Mesenchymal stem cell (in vitro differentiated cells and primary cell): ENCODE measurements around the gene CAMK2D.

ENCODE experiments used
- DNase-seq: peaks from one replicate; pipeline ENCODE4 v3.0.0-alpha.2; 2013
- H2AFZ ChIP-seq: one replicate; pipeline ENCODE4 v1.6.1; 2013; ENCODE audit warnings: low read depth, mild to moderate bottlenecking, control low read depth, inconsistent platforms, low read length, moderate library complexity
- H2AK5ac ChIP-seq: 2 replicates; pipeline ENCODE4 v1.6.1; 2013; ENCODE audit warnings: low read length, moderate library complexity, mild to moderate bottlenecking, inconsistent platforms; ENCODE audit not compliant: severe bottlenecking
- H2BK120ac ChIP-seq: one replicate; pipeline ENCODE4 v1.6.1; 2013; ENCODE audit warnings: low read depth, mild to moderate bottlenecking, inconsistent platforms, low read length, moderate library complexity
- H2BK12ac ChIP-seq, 2 experiments: one replicate each; pipeline ENCODE4 v1.6.1; 2013; ENCODE audit warnings: inconsistent platforms in 2 of 2, low read length in 2 of 2, mild to moderate bottlenecking in 2 of 2, moderate library complexity in 2 of 2, control low read depth in 1 of 2
- H2BK15ac ChIP-seq: one replicate; pipeline ENCODE4 v1.6.1; 2013; ENCODE audit warnings: mild to moderate bottlenecking, low read depth, inconsistent platforms; ENCODE audit not compliant: poor library complexity, severe bottlenecking
- H2BK5ac ChIP-seq: 2 replicates; pipeline ENCODE4 v1.6.1; 2013; ENCODE audit warnings: low read depth, mild to moderate bottlenecking, low read length, control low read depth, inconsistent platforms; ENCODE audit not compliant: poor library complexity, severe bottlenecking
- H3K14ac ChIP-seq, 2 experiments: one replicate each; pipeline ENCODE4 v1.6.1; 2013; ENCODE audit warnings: inconsistent platforms in 2 of 2, low read length in 2 of 2, control low read depth in 1 of 2, mild to moderate bottlenecking in 1 of 2, moderate library complexity in 1 of 2
- H3K18ac ChIP-seq, 2 experiments: one replicate each; pipeline ENCODE4 v1.6.1; 2013; ENCODE audit warnings: inconsistent platforms in 2 of 2, low read length in 2 of 2, control low read depth in 1 of 2, low read depth in 1 of 2, mild to moderate bottlenecking in 1 of 2
- H3K23ac ChIP-seq, 2 experiments: one replicate each; pipeline ENCODE4 v1.6.1; 2013; ENCODE audit warnings: inconsistent platforms in 2 of 2, low read length in 2 of 2, mild to moderate bottlenecking in 2 of 2, moderate library complexity in 2 of 2, control low read depth in 1 of 2
- H3K27ac ChIP-seq: 2 replicates; pipeline ENCODE4 v1.5.1; 2013; ENCODE audit warnings: mild to moderate bottlenecking, moderate library complexity, low read length, control low read depth, inconsistent platforms; ENCODE audit not compliant: poor library complexity, severe bottlenecking
- H3K27me3 ChIP-seq, 2 experiments: 2 replicates each; pipeline versions ENCODE4 v1.6.1 to v1.7.0; 2013; ENCODE audit warnings: low read length in 2 of 2, mild to moderate bottlenecking in 2 of 2, moderate library complexity in 2 of 2, control low read depth in 1 of 2, inconsistent platforms in 1 of 2; ENCODE audit not compliant: control insufficient read depth in 1 of 2, insufficient read depth in 1 of 2
- H3K36me3 ChIP-seq, 2 experiments: 2 replicates each; pipeline versions ENCODE4 v1.6.1 to v1.7.0; 2013; ENCODE audit warnings: low read length in 2 of 2, control low read depth in 1 of 2, inconsistent platforms in 1 of 2, low read depth in 1 of 2, mild to moderate bottlenecking in 1 of 2; ENCODE audit not compliant: insufficient read depth in 2 of 2, control insufficient read depth in 1 of 2
- H3K4ac ChIP-seq, 2 experiments: one replicate each; pipeline ENCODE4 v1.6.1; 2013; ENCODE audit warnings: inconsistent platforms in 2 of 2, low read length in 2 of 2, mild to moderate bottlenecking in 2 of 2, moderate library complexity in 2 of 2, control low read depth in 1 of 2, low read depth in 1 of 2
- H3K4me1 ChIP-seq: 2 replicates; pipeline ENCODE4 v1.6.1; 2013; ENCODE audit warnings: low read depth, low read length, control low read depth; ENCODE audit not compliant: control insufficient read depth, insufficient read depth
- H3K4me2 ChIP-seq: 2 replicates; pipeline ENCODE4 v1.6.1; 2013; ENCODE audit warnings: low read length, mild to moderate bottlenecking, inconsistent platforms; ENCODE audit not compliant: poor library complexity, severe bottlenecking
- H3K4me3 ChIP-seq, 2 experiments: 2 replicates each; pipeline versions ENCODE4 v1.5.1 to v1.7.0; 2013; ENCODE audit warnings: low read length in 2 of 2, mild to moderate bottlenecking in 2 of 2, control low read depth in 1 of 2, low read depth in 1 of 2; ENCODE audit not compliant: insufficient read depth in 1 of 2
- H3K79me1 ChIP-seq: replicated peaks from 2 replicates; pipeline ENCODE4 v1.6.1; 2013; ENCODE audit warnings: mild to moderate bottlenecking, control low read depth, low read length, inconsistent platforms; ENCODE audit not compliant: poor library complexity, severe bottlenecking
- H3K9ac ChIP-seq: 2 replicates; pipeline ENCODE4 v1.7.0; 2013; ENCODE audit warnings: mild to moderate bottlenecking, low read length, moderate library complexity
- H3K9me3 ChIP-seq: 2 replicates; pipeline ENCODE4 v1.7.0; 2013; ENCODE audit warnings: mild to moderate bottlenecking, low read length; ENCODE audit not compliant: control insufficient read depth
- H4K8ac ChIP-seq: one replicate; pipeline ENCODE4 v1.6.1; 2013; ENCODE audit warnings: inconsistent platforms, mild to moderate bottlenecking, low read length, moderate library complexity
- H4K91ac ChIP-seq: one replicate; pipeline ENCODE4 v1.6.1; 2013; ENCODE audit warnings: mild to moderate bottlenecking, low read length, inconsistent platforms
- WGBS: methylation state at CpG from one replicate; pipeline ENCODE4 v1.1.7; 2013; ENCODE audit warnings: mixed read lengths; 5-methylcytosine and 5-hydroxymethylcytosine counted together

Gene CAMK2D

DNA sequence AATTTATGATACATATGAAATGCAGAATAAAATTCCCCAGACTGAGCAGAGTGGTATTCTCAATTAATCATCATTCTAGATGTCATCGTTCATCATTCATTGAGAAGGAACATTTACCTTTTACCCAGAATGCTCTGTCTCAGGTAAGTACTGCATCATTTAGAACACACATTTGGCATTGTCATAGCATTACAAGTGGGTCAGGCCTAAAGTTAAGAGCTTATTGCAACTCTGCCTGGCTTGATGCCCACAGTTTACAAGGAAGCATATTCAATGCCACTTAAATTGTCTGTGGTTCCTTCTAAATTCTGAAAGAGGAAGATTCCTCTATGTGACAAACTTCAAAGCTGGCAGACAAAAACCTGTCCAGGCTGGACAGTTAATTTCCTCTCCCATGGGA is 87.3 kb downstream of the CAMK2D start:
- Histone ChIP-seq H2BK5ac (no peak overlapping the region), H2BK120ac (peak overlapping the region; percentile 5), H3K4me1 (peaks cover 5% of the 10 kb centered on the region), H3K14ac (no peak overlapping the region), H3K4me3 (no peak overlapping the region), H3K9me3 (no peaks in the 10 kb centered on the region), H3K9ac (no peak overlapping the region), H3K27ac (no peak overlapping the region), H2AK5ac (no peak overlapping the region), H2BK15ac (no peak overlapping the region), H3K23ac (no peak overlapping the region), H3K18ac (peak overlapping the region in 1 of 2 experiments; percentile 43), H2BK12ac (no peak overlapping the region), H3K36me3 (peaks cover 0 to 78% of the 10 kb centered on the region in 2 experiments), H4K91ac (no peak overlapping the region), H3K27me3 (no peaks in the 10 kb centered on the region), H3K4me2 (no peak overlapping the region), H3K4ac (no peak overlapping the region), H3K79me1 (peaks cover 28% of the 10 kb centered on the region), H4K8ac (no peak overlapping the region), H2AFZ (no peak overlapping the region)
- no peak for DNase-seq
- 100% methylated on average over 1 of the region's 1 CpG for WGBS

- H3K4ac ChIP-seq = no peak overlapping the region
- no peak overlapping the region for H2BK5ac ChIP-seq
- no peak overlapping the region for H2BK120ac ChIP-seq
- no peak overlapping the region for H2BK12ac ChIP-seq
- DNase-seq = peak; percentile 29
- no peak overlapping the region for H4K8ac ChIP-seq
- H3K27me3 ChIP-seq = no peaks in the 10 kb centered on the region
- peaks cover 29% of the 10 kb centered on the region for H3K79me1 ChIP-seq
- no peak overlapping the region for H2BK15ac ChIP-seq
- H4K91ac ChIP-seq = no peak overlapping the region
- no peak overlapping the region for H3K9ac ChIP-seq
- peak overlapping the region in 1 of 2 experiments; percentile 33 for H3K18ac ChIP-seq
- WGBS = 100% methylated on average over 2 of the region's 2 CpGs
- H3K14ac ChIP-seq = no peak overlapping the region
- peak overlapping the region; percentile 73 for H2AK5ac ChIP-seq
- H3K4me3 ChIP-seq = no peak overlapping the region
- H3K23ac ChIP-seq = no peak overlapping the region
- H3K4me2 ChIP-seq = no peak overlapping the region
- peak overlapping the region; percentile 43 for H3K27ac ChIP-seq
- no peaks in the 10 kb centered on the region for H3K9me3 ChIP-seq
- H3K36me3 ChIP-seq = peaks cover 0 to 78% of the 10 kb centered on the region in 2 experiments
- H2AFZ ChIP-seq = no peak overlapping the region
- peaks cover 5% of the 10 kb centered on the region for H3K4me1 ChIP-seq
Measured at GRCh38 chr4:113673450-113673849, 88.1 kb downstream of the CAMK2D start.

- no peak for DNase-seq
- H3K4me2 ChIP-seq = no peak overlapping the region
- no peak overlapping the region for H2BK15ac ChIP-seq
- H3K27ac ChIP-seq = no peak overlapping the region
- H3K4ac ChIP-seq = no peak overlapping the region
- no peak overlapping the region for H3K9ac ChIP-seq
- peaks cover 3 to 63% of the 10 kb centered on the region in 2 experiments for H3K36me3 ChIP-seq
- H3K9me3 ChIP-seq = no peaks in the 10 kb centered on the region
- peaks cover 25% of the 10 kb centered on the region for H3K79me1 ChIP-seq
- no peak overlapping the region for H3K4me3 ChIP-seq
- 97% methylated on average over 6 of the region's 8 CpGs for WGBS
- H2AFZ ChIP-seq = no peak overlapping the region
- no peak overlapping the region for H2BK5ac ChIP-seq
- H4K91ac ChIP-seq = no peak overlapping the region
- H2BK120ac ChIP-seq = no peak overlapping the region
- H2AK5ac ChIP-seq = no peak overlapping the region
- no peak overlapping the region for H3K18ac ChIP-seq
- no peak overlapping the region for H3K23ac ChIP-seq
- no peak overlapping the region for H4K8ac ChIP-seq
- peaks cover 2% of the 10 kb centered on the region for H3K4me1 ChIP-seq
- no peaks in the 10 kb centered on the region for H3K27me3 ChIP-seq
- no peak overlapping the region for H3K14ac ChIP-seq
- H2BK12ac ChIP-seq = no peak overlapping the region
Measured at GRCh38 chr4:113666386-113667114, 95.0 kb downstream of the CAMK2D start.

GRCh38 chr4:113665036-113665435 is 96.5 kb downstream of the CAMK2D start:
- H3K4me3 ChIP-seq = no peak overlapping the region
- no peak overlapping the region for H2AFZ ChIP-seq
- H3K79me1 ChIP-seq = peaks cover 24% of the 10 kb centered on the region
- H2BK120ac ChIP-seq = no peak overlapping the region
- H3K18ac ChIP-seq = no peak overlapping the region
- no peak overlapping the region for H3K27ac ChIP-seq
- no peak overlapping the region for H2BK5ac ChIP-seq
- H3K23ac ChIP-seq = no peak overlapping the region
- 100% methylated on average over 1 of the region's 1 CpG for WGBS
- peaks cover 2% of the 10 kb centered on the region for H3K4me1 ChIP-seq
- no peak overlapping the region for H3K14ac ChIP-seq
- no peak for DNase-seq
- no peak overlapping the region for H3K4ac ChIP-seq
- H2AK5ac ChIP-seq = no peak overlapping the region
- no peak overlapping the region for H4K91ac ChIP-seq
- no peaks in the 10 kb centered on the region for H3K9me3 ChIP-seq
- H2BK15ac ChIP-seq = no peak overlapping the region
- H3K27me3 ChIP-seq = no peaks in the 10 kb centered on the region
- no peak overlapping the region for H4K8ac ChIP-seq
- no peak overlapping the region for H3K4me2 ChIP-seq
- peak overlapping the region; percentile 37 for H3K9ac ChIP-seq
- H2BK12ac ChIP-seq = no peak overlapping the region
- peaks cover 3 to 68% of the 10 kb centered on the region in 2 experiments for H3K36me3 ChIP-seq
